ENCODE results near the gene ETV6.
"Not testable (repeated sequence)": the region's sequence is repeated elsewhere in the genome, so short reads cannot be mapped to it uniquely, and the experiment has no call there.

The ETV6 gene

GRCh38 chr12:11882301-11883019 is 233.0 kb downstream of the ETV6 start:
- DNase-seq (ENCODE audit: low read depth, low spot score): no peak

DNA sequence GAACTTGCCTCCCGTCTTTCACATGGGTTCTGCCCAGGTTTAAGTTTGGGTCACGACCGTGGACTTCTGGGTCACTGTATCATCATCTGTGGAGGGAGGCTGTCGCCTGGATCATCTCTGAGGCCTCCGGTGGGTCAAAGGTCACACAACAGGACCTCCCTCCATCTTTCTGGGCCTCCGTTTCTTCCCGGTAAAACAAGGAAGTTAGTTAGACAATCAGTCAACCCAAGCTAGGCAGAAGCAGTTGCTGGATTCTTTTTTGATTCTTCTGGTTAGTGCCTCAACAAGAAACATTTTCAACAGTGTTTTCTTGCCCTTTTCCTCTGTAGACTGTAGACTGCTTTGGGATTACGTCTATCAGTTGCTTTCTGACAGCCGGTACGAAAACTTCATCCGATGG is 234.6 kb downstream of the ETV6 start:
- no peak for DNase-seq (ENCODE audit: low read depth, low spot score)

DNA sequence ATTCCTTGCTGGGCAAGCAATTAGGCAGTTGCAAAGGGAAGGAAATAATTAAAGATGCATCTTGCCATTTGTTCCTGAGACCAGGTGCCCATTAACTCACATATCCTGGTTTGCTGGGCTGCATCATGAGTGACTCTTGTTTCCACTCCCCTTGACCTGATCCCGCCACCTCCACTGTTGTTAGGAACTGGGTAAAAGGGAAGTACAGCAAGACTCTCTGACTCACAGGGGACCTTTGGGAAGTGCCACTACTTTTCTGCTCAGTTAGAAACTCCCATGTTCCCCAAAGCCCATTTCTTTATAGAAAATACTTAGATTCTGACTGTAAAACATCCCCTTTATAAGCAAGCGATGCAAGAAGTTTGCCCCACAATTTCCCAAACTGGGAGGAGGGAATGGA is 235.2 kb downstream of the ETV6 start:
- DNase-seq (ENCODE audit: low read depth, low spot score): no peak

DNA sequence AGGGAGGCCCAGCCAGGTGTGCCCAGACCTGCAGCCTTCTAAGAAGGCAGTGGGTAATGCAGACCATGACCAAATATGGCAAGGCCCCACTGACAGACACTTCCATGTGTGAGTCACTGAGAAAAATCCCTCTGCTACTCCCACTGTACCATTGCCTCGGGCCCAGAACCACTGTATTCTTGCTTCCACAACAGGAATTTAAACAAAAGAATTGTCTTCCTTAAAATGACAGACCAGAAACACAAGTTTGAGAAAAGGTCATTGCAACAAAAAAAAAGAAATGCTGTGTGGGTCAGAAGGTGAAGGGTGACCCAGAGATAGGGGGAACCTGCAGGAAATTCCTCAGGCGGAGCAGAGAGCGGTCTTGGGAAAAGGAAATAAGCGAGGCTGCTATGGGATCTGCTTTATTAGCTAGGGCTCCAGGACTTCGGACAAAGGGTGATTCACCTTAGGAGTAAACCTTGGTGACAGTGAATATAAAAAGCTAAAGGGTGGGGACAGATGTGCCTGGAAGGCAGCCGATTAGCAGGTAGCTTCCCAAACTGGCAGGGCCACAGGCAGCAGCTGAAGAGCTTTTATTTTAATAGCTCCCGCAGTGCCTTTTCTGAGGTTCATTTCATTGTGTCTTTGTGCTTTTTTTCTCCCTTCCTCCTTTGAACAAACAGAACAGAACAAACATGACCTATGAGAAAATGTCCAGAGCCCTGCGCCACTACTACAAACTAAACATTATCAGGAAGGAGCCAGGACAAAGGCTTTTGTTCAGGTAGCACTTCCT is 236.0 kb downstream of the ETV6 start:
- peak; percentile 80 for DNase-seq (ENCODE audit: low read depth, low spot score)

DNA sequence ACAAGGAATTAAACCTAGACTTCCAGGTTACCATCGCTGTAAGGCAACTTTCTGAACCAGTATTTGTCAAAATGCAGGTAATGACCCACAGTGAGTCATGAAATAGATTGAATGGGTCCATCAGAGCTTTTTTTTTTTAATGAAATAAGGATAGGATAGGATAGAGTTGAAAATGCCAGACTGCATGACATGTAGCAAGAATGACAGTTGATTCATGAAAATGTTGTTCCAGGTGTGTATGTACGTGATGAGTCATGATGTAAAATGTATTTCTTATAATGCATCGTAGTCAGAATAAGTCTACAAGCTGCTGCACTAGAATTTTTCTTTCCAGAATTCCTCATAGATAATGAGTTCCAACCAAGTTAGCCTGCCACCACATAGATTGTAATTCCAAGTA is 236.9 kb downstream of the ETV6 start:
- no peak for DNase-seq (ENCODE audit: low read depth, low spot score)

DNA sequence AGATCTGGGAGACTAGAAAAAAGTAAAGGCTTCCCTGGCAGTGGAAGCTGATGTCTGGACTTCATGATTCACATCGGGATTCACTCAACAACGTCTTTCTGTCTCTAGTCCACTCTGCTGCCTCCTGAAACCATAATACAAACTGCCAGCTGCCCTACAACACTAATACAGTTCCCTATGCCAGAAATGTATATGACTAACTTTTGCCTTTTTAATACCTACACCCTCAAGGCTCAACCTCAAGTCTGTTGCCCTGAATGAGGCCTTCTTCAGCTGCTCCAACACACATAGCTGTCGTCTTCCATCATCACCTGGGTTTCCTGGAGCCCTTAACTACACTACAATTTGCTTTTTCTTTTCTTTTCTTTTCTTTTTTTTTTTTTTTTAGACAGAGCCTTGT is 238.6 kb downstream of the ETV6 start:
- DNase-seq (ENCODE audit: low read depth, low spot score): no peak

DNA sequence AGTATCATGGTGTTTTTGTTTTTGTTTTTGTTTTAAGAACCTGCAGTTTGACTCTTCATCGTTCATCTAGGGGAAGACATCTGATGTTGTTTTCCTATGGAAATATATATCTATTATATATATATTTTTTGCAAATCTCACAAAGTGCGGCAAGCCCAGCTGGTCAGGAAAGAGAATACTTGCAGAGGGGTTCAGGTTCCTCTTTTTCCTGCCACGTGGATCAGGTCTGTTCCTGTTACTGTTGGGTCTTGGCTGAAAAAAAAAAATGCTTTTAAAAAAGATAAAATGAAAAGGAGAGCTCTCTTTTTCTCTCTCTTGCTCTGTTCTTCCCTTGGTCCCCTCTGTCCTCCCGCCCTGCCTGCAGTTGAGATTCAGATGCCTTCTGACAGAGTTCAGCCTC is 241.9 kb downstream of the ETV6 start:
- no peak for DNase-seq (ENCODE audit: low read depth, low spot score)

- DNase-seq (ENCODE audit: low read depth, low spot score): no peak
These were observed 242.4 kb downstream of the ETV6 start for GRCh38 chr12:11891754-11892386.

- DNase-seq (ENCODE audit: low read depth, low spot score): no peak
These were observed 244.5 kb downstream of the ETV6 start for GRCh38 chr12:11893998-11894397.

GRCh38 chr12:11894890-11895289 is 245.4 kb downstream of the ETV6 start:
- DNase-seq (ENCODE audit: low read depth, low spot score): no peak

DNA sequence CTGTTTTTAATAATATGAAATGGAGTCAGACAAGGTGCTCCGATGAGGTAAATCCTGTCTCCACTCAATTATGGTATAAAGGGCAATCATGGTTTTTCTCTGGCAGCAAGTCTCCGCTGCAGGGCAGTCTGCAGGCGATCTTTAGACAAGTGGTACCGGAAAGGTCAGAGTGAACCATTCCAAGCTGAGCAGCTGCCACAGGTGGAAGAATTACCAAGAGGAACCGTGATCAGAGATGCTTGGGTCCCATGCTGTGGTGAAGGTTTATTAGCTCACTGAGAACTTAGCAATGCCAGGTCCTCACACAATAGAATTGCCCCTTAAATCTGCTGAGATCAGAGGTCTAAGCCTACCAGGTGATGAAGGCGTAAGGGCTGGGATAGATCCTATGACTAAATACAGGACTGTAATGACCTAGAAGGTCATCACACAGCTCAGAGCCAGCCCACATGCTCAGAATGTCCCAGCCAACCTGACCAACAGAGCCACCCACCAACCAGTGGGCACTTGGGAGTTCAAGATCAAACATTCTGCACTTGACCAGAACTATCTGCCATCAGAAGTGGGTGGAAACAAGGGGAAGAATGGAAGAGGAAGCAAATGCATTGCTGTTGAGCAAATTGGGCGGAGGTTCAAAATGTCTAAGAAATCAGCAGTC is 246.1 kb downstream of the ETV6 start:
- DNase-seq (ENCODE audit: low read depth, low spot score): no peak

GRCh38 chr12:11896417-11896929 is 247.0 kb downstream of the ETV6 start:
- no peak for DNase-seq (ENCODE audit: low read depth, low spot score)

- DNase-seq (ENCODE audit: low read depth, low spot score): no peak
These were observed 248.4 kb downstream of the ETV6 start for GRCh38 chr12:11897923-11898322.

- no peak for DNase-seq (ENCODE audit: low read depth, low spot score)
These were observed 252.4 kb downstream of the ETV6 start for GRCh38 chr12:11901701-11902524.

DNA sequence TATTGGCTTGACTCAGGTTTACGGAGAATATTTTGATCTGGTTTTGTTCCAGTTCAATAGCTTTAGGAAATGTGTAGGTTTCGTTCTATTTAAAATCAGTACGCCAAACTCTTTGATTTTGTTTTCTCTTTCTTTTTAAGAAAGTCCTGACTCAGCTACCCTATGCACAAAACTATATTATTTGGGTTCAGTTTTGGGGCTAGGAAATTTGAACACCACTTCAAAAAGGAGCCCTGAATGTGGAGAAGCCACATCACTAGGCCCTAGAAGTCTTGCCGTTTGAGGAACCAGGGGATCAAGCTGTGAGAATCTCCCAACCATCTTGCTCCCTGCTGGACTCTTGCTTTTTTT is 253.0 kb downstream of the ETV6 start:
- no peak for DNase-seq (ENCODE audit: low read depth, low spot score)

DNA sequence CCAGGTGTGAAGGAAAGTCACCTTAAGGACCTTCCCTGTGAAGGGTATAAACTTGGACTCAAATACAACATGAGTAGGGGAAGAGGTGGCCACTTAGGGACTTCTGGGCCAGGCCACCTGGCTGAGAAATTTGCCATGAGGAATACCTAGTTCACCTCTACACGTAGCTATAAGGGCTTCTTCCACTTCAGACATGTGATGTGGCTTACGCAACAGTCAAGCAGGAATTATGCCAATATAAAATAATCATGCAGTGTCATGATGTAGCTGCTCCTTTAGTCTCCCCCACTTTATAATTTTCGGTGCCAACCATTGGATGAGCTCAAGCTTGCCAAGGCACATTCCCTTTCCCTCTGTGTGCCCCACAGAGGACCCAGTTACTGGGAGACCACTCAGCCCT is 254.7 kb downstream of the ETV6 start:
- no peak for DNase-seq (ENCODE audit: low read depth, low spot score)

DNA sequence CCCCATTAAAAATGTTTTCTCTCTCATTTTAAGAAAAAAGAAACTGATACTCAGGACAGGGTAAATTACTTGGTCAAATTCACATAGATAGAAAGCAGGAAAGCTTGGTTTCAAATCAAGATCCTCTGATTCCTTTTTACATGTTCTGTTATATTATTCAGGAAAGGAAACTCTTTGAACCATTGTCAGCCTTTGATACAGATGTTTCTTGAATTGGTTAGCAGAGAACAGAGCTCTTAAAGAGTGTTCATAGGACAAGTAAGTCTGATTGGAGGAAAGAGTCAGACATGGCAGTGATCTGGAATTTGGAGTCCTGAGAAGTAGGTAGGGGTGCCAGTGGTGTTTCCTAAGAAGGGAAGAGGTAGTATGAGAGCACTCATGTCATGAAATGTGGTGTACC is 256.1 kb downstream of the ETV6 start:
- DNase-seq (ENCODE audit: low read depth, low spot score): no peak

DNA sequence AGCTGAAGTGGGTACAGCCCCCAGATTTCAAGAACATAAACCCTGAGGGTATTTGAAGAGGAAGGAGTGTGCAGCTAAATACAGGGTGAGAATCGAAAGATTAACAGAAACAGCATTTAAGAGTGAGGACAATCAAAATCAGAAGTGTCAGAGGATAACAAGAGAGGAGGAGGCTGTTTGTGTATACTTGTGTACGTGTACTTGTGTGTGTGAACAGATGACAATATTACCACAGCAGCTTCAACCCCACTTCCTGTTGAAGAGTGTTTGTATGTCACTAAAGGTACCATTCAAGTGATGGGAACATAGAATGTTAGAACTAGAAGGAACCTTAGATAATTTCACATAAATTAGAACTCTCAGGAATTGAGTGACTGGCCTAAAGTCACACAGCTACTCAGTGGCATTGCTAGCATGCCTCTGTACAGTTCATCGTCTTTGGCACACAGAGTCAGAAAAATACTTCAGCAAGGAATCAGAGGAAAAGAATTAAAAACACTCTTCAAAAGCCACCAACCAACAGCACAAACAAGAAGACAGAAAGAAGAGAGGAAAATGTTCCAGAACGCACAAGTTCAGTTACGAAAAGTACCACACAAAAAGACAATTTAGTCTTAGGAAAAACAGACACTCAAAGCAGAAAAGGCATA is 256.9 kb downstream of the ETV6 start:
- DNase-seq (ENCODE audit: low read depth, low spot score): peak; percentile 86

GRCh38 chr12:11907625-11908024 is 258.2 kb downstream of the ETV6 start:
- no peak for DNase-seq (ENCODE audit: low read depth, low spot score)

- not testable (repeated sequence) for DNase-seq (ENCODE audit: low read depth, low spot score)
These were observed 259.9 kb downstream of the ETV6 start for GRCh38 chr12:11909406-11909805.

DNA sequence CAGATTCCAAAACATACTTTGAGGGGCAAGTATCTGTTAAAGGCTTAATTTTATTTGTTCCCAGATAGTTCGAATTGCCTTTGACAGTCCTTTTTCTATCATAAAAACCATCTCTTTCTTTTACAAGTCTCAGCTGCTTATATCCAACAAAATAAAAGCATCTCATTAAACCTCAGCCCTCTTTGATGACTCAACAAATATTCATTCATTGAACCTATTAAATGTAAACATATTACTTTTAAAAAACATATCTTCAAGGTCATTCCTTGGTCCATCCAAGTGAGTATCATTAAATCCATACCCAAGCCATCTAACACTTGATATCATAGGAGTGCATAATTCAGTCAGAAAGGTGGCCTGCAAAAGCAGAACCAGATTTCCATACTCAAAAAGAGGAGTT is 266.6 kb downstream of the ETV6 start:
- no peak for DNase-seq (ENCODE audit: low read depth, low spot score)
